HL-60 (cell line): ENCODE measurements around the gene TMEM238L.

Experiments
- CTCF ChIP-seq: IDR thresholded peaks from one replicate; pipeline ENCODE4 v1.5.1; 2011; ENCODE audit warnings: low read length, control low read depth, inconsistent platforms; ENCODE audit not compliant: insufficient read depth
- GABPA ChIP-seq: IDR thresholded peaks from 2 replicates; pipeline ENCODE4 v1.6.1; 2012; ENCODE audit warnings: low read depth
- POLR2AphosphoS5 ChIP-seq: IDR thresholded peaks from 2 replicates; pipeline ENCODE4 v1.6.1; 2012; ENCODE audit warnings: low read depth
- REST ChIP-seq: IDR thresholded peaks from 2 replicates; pipeline ENCODE4 v1.6.1; 2012; ENCODE audit warnings: low read depth; ENCODE audit not compliant: insufficient replicate concordance
- SPI1 ChIP-seq: IDR thresholded peaks from 2 replicates; pipeline ENCODE4 v1.6.1; 2012; ENCODE audit warnings: low read depth, mild to moderate bottlenecking, borderline replicate concordance

DNA sequence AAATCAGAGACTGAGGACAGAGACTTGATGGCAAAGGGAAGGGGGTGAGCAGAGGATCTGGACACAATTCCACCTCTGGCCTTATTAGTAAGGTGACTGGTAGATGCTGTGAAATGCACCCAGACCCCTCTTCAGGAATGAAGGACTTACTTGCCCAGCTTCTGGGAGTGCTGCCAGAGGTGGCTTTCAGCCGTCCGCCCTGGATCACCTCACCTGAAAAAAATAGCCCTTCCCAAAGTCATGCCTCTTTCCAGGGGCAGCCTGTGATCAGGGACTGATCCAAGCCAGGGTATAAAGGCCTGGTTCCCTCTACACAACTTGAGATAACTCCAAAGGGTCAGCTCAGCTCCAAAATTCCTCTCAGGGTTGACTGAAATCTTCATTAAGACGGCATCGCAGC lies 53.7 kb downstream of the TMEM238L start:
- TF ChIP-seq CTCF (no peak), POLR2AphosphoS5 (no peak), SPI1 (no peak), REST (no peak), GABPA (no peak)
